GM12878 (cell line): ENCODE measurements around the gene KANTR. TPM values are rescaled to one million over a fixed set of nuclear protein-coding genes. Genes with fewer than 3 reads are reported as not detected.

Experiments
- BACH1 ChIP-seq: fragments of 450-650 bp; IDR thresholded peaks from 2 replicates; pipeline ENCODE4 v1.6.1; 2017; ENCODE audit warnings: mild to moderate bottlenecking, borderline replicate concordance
- BCL11A ChIP-seq: IDR thresholded peaks from 2 replicates; pipeline ENCODE4 v1.6.1; 2011; ENCODE audit warnings: low read depth, low read length
- BCL3 ChIP-seq: IDR thresholded peaks from 2 replicates; pipeline ENCODE4 v1.6.1; 2011; ENCODE audit warnings: borderline replicate concordance, low read depth, mild to moderate bottlenecking, moderate library complexity, low read length; ENCODE audit not compliant: insufficient read depth, poor library complexity, severe bottlenecking
- BHLHE40 ChIP-seq, 2 experiments: fragments of 450-650 bp in 1 of 2; IDR thresholded peaks; 2 replicates each; pipeline ENCODE4 v1.6.1; 2011 to 2017; ENCODE audit warnings: low read depth in 2 of 2, borderline replicate concordance in 1 of 2, improper control_type of control experiment in 1 of 2, low read length in 1 of 2, mild to moderate bottlenecking in 1 of 2
- CHD2 ChIP-seq: IDR thresholded peaks from 2 replicates; pipeline ENCODE4 v1.6.1; 2011; ENCODE audit warnings: low read depth, low read length, improper control_type of control experiment, borderline replicate concordance
- CREM ChIP-seq: IDR thresholded peaks from 2 replicates; pipeline ENCODE4 v1.6.1; 2014; ENCODE audit warnings: antibody characterized with exemption, low read depth
- EED ChIP-seq: sonication (generic); IDR thresholded peaks from 2 replicates; pipeline ENCODE4 v1.6.1; 2016; ENCODE audit warnings: antibody characterized with exemption, low read depth
- HDGF ChIP-seq: fragments of 450-650 bp; IDR thresholded peaks from 2 replicates; pipeline ENCODE4 v1.6.1; 2016; ENCODE audit warnings: antibody characterized with exemption
- IKZF2 ChIP-seq, 2 experiments: fragments of 450-650 bp; IDR thresholded peaks; 2 replicates each; pipeline ENCODE4 v1.6.1; 2017; ENCODE audit warnings: mild to moderate bottlenecking in 2 of 2, moderate library complexity in 2 of 2
- IRF4 ChIP-seq: IDR thresholded peaks from 2 replicates; pipeline ENCODE4 v1.6.1; 2011; ENCODE audit warnings: low read depth, low read length
- KDM1A ChIP-seq: fragments of 200-600 bp; sonication (generic); IDR thresholded peaks from 2 replicates; pipeline ENCODE4 v1.6.1; 2016; ENCODE audit warnings: borderline replicate concordance
- MAX ChIP-seq: IDR thresholded peaks from 2 replicates; pipeline ENCODE4 v1.6.1; 2012; ENCODE audit warnings: low read depth, low read length, improper control_type of control experiment
- MEF2B ChIP-seq: fragments of 450-650 bp; IDR thresholded peaks from 2 replicates; pipeline ENCODE4 v1.6.1; 2018; ENCODE audit warnings: mild to moderate bottlenecking, moderate library complexity; ENCODE audit not compliant: partially characterized antibody, poor library complexity, severe bottlenecking
- MTA2 ChIP-seq: fragments of 450-650 bp; IDR thresholded peaks from 2 replicates; pipeline ENCODE4 v1.6.1; 2016; ENCODE audit warnings: low read depth, mild to moderate bottlenecking, moderate library complexity
- NFYB ChIP-seq: IDR thresholded peaks from 2 replicates; pipeline ENCODE4 v1.6.1; 2011; ENCODE audit warnings: low read depth, mild to moderate bottlenecking, low read length, improper control_type of control experiment, moderate library complexity; ENCODE audit not compliant: insufficient read depth
- PKNOX1 ChIP-seq: fragments of 450-650 bp; IDR thresholded peaks from 2 replicates; pipeline ENCODE4 v1.6.1; 2016; ENCODE audit warnings: mild to moderate bottlenecking
- SMAD5 ChIP-seq: IDR thresholded peaks from 2 replicates; pipeline ENCODE4 v1.6.1; 2016; ENCODE audit warnings: antibody characterized with exemption, low read depth
- SMC3 ChIP-seq: IDR thresholded peaks from 2 replicates; pipeline ENCODE4 v1.6.1; 2011; ENCODE audit warnings: low read length, improper control_type of control experiment, borderline replicate concordance
- TCF12 ChIP-seq: IDR thresholded peaks from 2 replicates; pipeline ENCODE4 v1.6.1; 2011; ENCODE audit warnings: low read depth, mild to moderate bottlenecking, low read length
- TCF3 ChIP-seq: IDR thresholded peaks from 2 replicates; pipeline ENCODE4 v1.6.1; 2012; ENCODE audit warnings: low read depth, mild to moderate bottlenecking, low read length, borderline replicate concordance; ENCODE audit not compliant: insufficient read depth
- YY1 ChIP-seq: IDR thresholded peaks from 2 replicates; pipeline ENCODE4 v1.6.1; 2011; ENCODE audit warnings: low read depth, mild to moderate bottlenecking, low read length
- ZNF274 ChIP-seq: IDR thresholded peaks from one replicate; pipeline ENCODE4 v1.8.0; 2011; ENCODE audit not compliant: insufficient read length, insufficient read depth
- ZNF622 ChIP-seq: fragments of 450-650 bp; IDR thresholded peaks from 2 replicates; pipeline ENCODE4 v1.6.1; 2017; ENCODE audit warnings: mild to moderate bottlenecking, inconsistent platforms
- polyA plus RNA-seq, 11 experiments: library from polyadenylated mRNA; depleted of rRNA in 4 of 11; unstranded in 6 of 11; stranded (reverse) in 5 of 11; fragments of >200 nt; fragmentation: Nextera tagmentation in 4 of 11; fragmentation: Illumina TruSeq in 1 of 11; extraction: Ambion mirVana in 4 of 11; extraction: Trizol in 1 of 11; gene quantifications; 1 replicate in 1 of 11; 2 replicates in 10 of 11; pipeline versions ENCODE4 v1.2.1 to v1.2.3, GENCODE V29; 2011 to 2016; ENCODE audit warnings: inconsistent platforms in 2 of 11, missing spikeins in 2 of 11, low read depth in 1 of 11
- total RNA-seq, 4 experiments: library from RNA; depleted of rRNA in 3 of 4; stranded (reverse); fragments of >200 nt in 3 of 4; fragmentation: Illumina TruSeq in 1 of 4; extraction: Trizol in 1 of 4; gene quantifications; 2 replicates each; pipeline versions ENCODE4 v1.2.1 to v1.2.3, GENCODE V29; 2013 to 2021

Gene KANTR
- total and polyA plus RNA-seq, 10 of the 15 experiments (the other 5 are each of a cell fraction or from before 2014, with no cell fraction given) = 1.00 to 14.8 (median 5.5) TPM

GRCh38 chrX:53071604-53072417, 22.1 kb upstream of the KANTR start (continued):
- peak; percentile 26; the same call in 1 of the 2 replicates for TF ChIP-seq PKNOX1
- TF ChIP-seq HDGF = peak; percentile 36; the same call in 1 of the 2 replicates
- peak; percentile 62; the same call in 1 of the 2 replicates for TF ChIP-seq KDM1A
- TF ChIP-seq MAX = peak; percentile 80
- peak; percentile 59; the same call in 1 of the 2 replicates for TF ChIP-seq TCF3
- peak; percentile 14 to 53; a peak in 2 of 4 replicates for TF ChIP-seq IKZF2 (IDR thresholded peaks at IDR 0.05)
- no peak for TF ChIP-seq SMAD5
- no peak for TF ChIP-seq ZNF274
- 0 out of 2 replicates have a peak, but pooled peaks have one; percentile 8 for TF ChIP-seq IRF4
- 0 out of 2 replicates have a peak, but pooled peaks have one; percentile 15 for TF ChIP-seq CHD2
- TF ChIP-seq BCL11A = no peak
- TF ChIP-seq MEF2B = no peak
- peak; percentile 41; the same call in 1 of the 2 replicates for TF ChIP-seq YY1
- peak; percentile 79 for TF ChIP-seq TCF12
- peak; percentile 77 to 91 for TF ChIP-seq BHLHE40 (IDR thresholded peaks at IDR 0.05; ENCODE audit: borderline replicate concordance in 1 of 2, low read depth in 2 of 2, low read length in 1 of 2)
- TF ChIP-seq ZNF622 = no peak
- no peak for TF ChIP-seq NFYB
- 0 out of 2 replicates have a peak, but pooled peaks have one; percentile 14 for TF ChIP-seq EED
- no peak for TF ChIP-seq MTA2
- no peak for TF ChIP-seq CREM
- 0 out of 2 replicates have a peak, but pooled peaks have one; percentile 23 for TF ChIP-seq BACH1
- TF ChIP-seq SMC3 = peak; percentile 58
- TF ChIP-seq BCL3 = no peak
